ENCODE results near the gene NBEA.

DNA sequence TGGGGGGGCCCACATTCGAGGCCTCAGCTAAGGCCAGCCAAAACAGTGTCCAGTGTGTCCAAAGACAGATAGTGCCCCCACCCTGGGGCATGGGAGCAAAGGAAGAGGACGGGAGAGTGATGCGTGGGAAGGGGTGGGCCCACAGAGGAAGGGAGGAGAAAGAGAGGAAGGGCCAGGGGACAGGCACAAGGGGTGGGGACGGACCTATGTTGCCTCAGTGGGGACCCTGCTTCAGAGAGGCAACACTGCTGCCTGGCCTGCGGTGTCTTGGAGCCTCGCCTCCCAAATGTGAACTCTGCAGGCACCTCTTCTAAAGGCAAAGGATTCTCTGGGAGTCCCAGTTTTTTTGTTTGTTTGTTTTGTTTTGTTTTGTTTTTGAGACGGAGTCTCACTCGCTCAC is 764.7 kb downstream of the NBEA start:
- TF ChIP-seq EP300 (IDR thresholded peaks at IDR 0.05), result no peak
- no peak for TF ChIP-seq POLR2AphosphoS5 (IDR thresholded peaks at IDR 0.05)
- TF ChIP-seq, protein P1, sequence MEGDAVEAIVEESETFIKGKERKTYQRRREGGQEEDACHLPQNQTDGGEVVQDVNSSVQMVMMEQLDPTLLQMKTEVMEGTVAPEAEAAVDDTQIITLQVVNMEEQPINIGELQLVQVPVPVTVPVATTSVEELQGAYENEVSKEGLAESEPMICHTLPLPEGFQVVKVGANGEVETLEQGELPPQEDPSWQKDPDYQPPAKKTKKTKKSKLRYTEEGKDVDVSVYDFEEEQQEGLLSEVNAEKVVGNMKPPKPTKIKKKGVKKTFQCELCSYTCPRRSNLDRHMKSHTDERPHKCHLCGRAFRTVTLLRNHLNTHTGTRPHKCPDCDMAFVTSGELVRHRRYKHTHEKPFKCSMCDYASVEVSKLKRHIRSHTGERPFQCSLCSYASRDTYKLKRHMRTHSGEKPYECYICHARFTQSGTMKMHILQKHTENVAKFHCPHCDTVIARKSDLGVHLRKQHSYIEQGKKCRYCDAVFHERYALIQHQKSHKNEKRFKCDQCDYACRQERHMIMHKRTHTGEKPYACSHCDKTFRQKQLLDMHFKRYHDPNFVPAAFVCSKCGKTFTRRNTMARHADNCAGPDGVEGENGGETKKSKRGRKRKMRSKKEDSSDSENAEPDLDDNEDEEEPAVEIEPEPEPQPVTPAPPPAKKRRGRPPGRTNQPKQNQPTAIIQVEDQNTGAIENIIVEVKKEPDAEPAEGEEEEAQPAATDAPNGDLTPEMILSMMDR (IDR thresholded peaks at IDR 0.05), result no peak

All from stomach (tissue), 4 donors.